Mesodermal cell (in vitro differentiated cells): ENCODE data around the gene PGBD5.

ENCODE experiments used
- H3K27ac ChIP-seq: 2 replicates; pipeline ENCODE4 v1.7.0; 2013; ENCODE audit warnings: mild to moderate bottlenecking, low read depth, low read length, moderate library complexity; ENCODE audit not compliant: severe bottlenecking
- H3K36me3 ChIP-seq: 2 replicates; pipeline ENCODE4 v1.7.1; 2013; ENCODE audit warnings: mild to moderate bottlenecking, low read length, moderate library complexity; ENCODE audit not compliant: control insufficient read depth, insufficient read depth
- H3K4me1 ChIP-seq: one replicate; pipeline ENCODE4 v1.7.1; 2013; ENCODE audit warnings: mild to moderate bottlenecking, low read length; ENCODE audit not compliant: insufficient read depth, control insufficient read depth, poor library complexity, severe bottlenecking
- H3K4me3 ChIP-seq: 2 replicates; pipeline ENCODE4 v1.7.0; 2013; ENCODE audit warnings: low read length, control low read depth, mild to moderate bottlenecking; ENCODE audit not compliant: insufficient read depth, poor library complexity, severe bottlenecking; ENCODE audit errors: extremely low read depth
- H3K9me3 ChIP-seq: 2 replicates; pipeline ENCODE4 v1.7.1; 2013; ENCODE audit warnings: mild to moderate bottlenecking, low read length, moderate library complexity; ENCODE audit not compliant: control insufficient read depth
- WGBS, 2 experiments: methylation state at CpG; one replicate each; pipeline ENCODE4 v1.1.5; 2013; ENCODE audit warnings: missing lambda C conversion rate in 2 of 2; ENCODE audit not compliant: insufficient coverage in 2 of 2; 5-methylcytosine and 5-hydroxymethylcytosine counted together

The PGBD5 gene

GRCh38 chr1:230280054-230280795 lies 145.9 kb downstream of the PGBD5 start:
- no peaks in the 10 kb centered on the region for H3K4me1 ChIP-seq
- H3K4me3 ChIP-seq = no peak overlapping the region
- WGBS, 2 experiments = 94 to 95% methylated on average over 20 to 21 of the region's 24 CpGs
- no peak overlapping the region for H3K27ac ChIP-seq
- H3K36me3 ChIP-seq = peaks cover 43% of the 10 kb centered on the region
- H3K9me3 ChIP-seq = no peaks in the 10 kb centered on the region

- no peaks in the 10 kb centered on the region for H3K9me3 ChIP-seq
- H3K27ac ChIP-seq = no peak overlapping the region
- 97% methylated on average over 18 to 23 of the region's 24 CpGs for WGBS, 2 experiments
- no peak overlapping the region for H3K4me3 ChIP-seq
- H3K36me3 ChIP-seq = peaks cover 42% of the 10 kb centered on the region
- no peaks in the 10 kb centered on the region for H3K4me1 ChIP-seq
These were observed 146.6 kb downstream of the PGBD5 start for GRCh38 chr1:230279583-230279945.

- Histone ChIP-seq H3K4me1 (no peaks in the 10 kb centered on the region), H3K27ac (no peak overlapping the region), H3K9me3 (no peaks in the 10 kb centered on the region), H3K36me3 (peaks cover 44% of the 10 kb centered on the region), H3K4me3 (no peak overlapping the region)
- WGBS, 2 experiments = 88% methylated on average over 16 to 18 of the region's 20 CpGs
These were observed 147.1 kb downstream of the PGBD5 start for GRCh38 chr1:230278871-230279582.

GRCh38 chr1:230278376-230278775 lies 147.8 kb downstream of the PGBD5 start:
- 92 to 93% methylated on average over 5 to 7 of the region's 7 CpGs for WGBS, 2 experiments
- H3K9me3 ChIP-seq = no peaks in the 10 kb centered on the region
- no peaks in the 10 kb centered on the region for H3K4me1 ChIP-seq
- peaks cover 46% of the 10 kb centered on the region for H3K36me3 ChIP-seq
- no peak overlapping the region for H3K4me3 ChIP-seq
- H3K27ac ChIP-seq = no peak overlapping the region

DNA sequence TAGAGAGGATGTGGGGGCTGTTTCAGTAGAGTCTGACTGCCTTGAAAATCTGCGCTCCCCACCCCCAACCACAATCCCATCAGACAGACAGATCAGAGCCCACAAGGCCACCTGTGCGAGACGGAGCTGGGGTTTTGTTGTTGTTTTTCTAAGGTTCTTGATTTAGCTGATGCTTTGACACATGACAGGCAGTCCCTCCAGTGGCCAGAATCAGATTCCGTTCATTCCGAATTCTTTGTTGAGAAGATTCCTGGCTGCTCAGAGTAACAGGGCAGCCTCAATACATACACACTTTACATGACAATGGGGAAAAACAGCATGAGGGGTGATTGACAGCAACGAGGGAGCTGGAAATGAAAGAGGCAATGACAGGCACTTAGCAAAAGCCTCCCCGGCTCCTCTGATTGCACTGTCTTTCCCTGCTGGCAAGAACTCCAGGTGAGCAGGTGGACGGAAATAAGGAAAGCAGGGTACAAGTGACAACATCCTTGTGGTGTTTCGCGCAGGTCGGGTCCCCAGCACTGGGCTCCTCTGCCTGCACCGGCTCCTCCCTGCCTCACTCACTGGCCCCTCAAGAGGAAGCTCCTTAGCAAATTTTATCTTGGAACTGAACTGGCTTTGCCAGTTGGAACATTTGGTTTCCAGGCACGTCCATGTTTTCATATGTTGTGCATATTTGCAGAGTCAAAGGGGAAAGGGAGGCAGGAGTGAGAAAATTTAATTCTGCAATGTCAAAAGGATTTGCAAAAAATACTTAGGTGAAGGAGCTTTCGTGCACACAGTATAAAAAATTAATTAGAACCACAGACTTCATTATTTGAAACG lies 148.7 kb downstream of the PGBD5 start:
- Histone ChIP-seq H3K4me3 (no peak overlapping the region), H3K9me3 (no peaks in the 10 kb centered on the region), H3K27ac (no peak overlapping the region), H3K4me1 (no peaks in the 10 kb centered on the region), H3K36me3 (peaks cover 46% of the 10 kb centered on the region)
- WGBS, 2 experiments = 29 to 31% methylated on average over 8 of the region's 15 CpGs

DNA sequence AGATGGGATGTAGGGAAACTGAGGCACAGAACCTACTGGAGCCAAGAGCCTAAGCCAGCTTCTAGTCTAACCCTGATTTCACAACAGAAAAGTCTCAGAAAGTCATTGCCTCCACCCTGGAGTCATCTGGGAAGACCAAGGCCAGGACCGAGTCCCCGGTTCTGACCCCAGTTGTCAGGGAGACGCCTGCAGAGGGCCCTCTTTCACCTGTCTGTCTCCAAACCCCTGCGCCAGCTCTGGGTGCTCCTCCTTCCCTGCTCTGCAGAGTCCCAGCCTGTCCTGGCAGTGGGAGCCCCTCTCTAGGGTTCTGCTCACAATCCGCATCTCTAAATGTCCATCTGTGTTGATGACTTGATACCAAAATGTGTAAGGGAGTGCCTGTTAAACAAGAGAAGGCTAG lies 149.7 kb downstream of the PGBD5 start:
- WGBS, 2 experiments = 91 to 93% methylated on average over 4 to 5 of the region's 5 CpGs
- Histone ChIP-seq H3K36me3 (peaks cover 51% of the 10 kb centered on the region), H3K9me3 (no peaks in the 10 kb centered on the region), H3K4me1 (no peaks in the 10 kb centered on the region), H3K27ac (no peak overlapping the region), H3K4me3 (no peak overlapping the region)

GRCh38 chr1:230274254-230274653 lies 151.9 kb downstream of the PGBD5 start:
- H3K9me3 ChIP-seq = no peaks in the 10 kb centered on the region
- no peak overlapping the region for H3K27ac ChIP-seq
- peaks cover 46% of the 10 kb centered on the region for H3K36me3 ChIP-seq
- no peak overlapping the region for H3K4me3 ChIP-seq
- 91 to 94% methylated on average over 14 to 15 of the region's 15 CpGs for WGBS, 2 experiments
- no peaks in the 10 kb centered on the region for H3K4me1 ChIP-seq

DNA sequence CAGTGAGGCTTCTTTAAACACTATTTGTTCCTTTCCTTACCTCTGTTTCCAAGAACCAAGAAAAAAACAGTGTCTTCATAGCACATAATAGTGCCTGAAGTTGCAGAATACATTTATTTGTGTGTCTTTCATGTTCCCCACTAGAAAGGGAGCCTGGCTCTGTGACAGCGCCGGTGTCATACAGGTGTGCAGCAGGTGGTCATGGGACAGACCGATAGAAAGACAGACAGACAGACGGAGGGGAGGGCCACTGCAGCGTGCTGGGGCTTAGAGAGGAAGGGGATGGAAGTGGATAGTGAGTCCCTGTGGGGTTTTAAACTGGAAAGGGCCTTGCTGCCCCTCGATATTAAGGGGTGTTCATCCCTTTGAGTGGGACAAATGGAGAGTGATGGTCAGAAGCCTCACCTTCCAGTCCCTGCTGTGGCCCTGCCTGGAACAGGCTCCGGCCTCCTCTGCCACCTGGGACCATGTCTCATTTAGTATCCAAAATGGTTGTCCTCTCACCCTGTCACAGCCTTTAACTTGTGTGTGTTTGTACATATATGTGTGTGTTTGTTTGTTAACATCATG lies 152.9 kb downstream of the PGBD5 start:
- H3K9me3 ChIP-seq = no peaks in the 10 kb centered on the region
- H3K4me3 ChIP-seq = no peak overlapping the region
- WGBS, 2 experiments = 93 to 94% methylated on average over 4 to 7 of the region's 7 CpGs
- no peak overlapping the region for H3K27ac ChIP-seq
- peaks cover 39% of the 10 kb centered on the region for H3K36me3 ChIP-seq
- H3K4me1 ChIP-seq = no peaks in the 10 kb centered on the region

GRCh38 chr1:230272557-230272956 lies 153.6 kb downstream of the PGBD5 start:
- Histone ChIP-seq H3K4me1 (no peaks in the 10 kb centered on the region), H3K9me3 (no peaks in the 10 kb centered on the region), H3K36me3 (peaks cover 39% of the 10 kb centered on the region), H3K4me3 (no peak overlapping the region), H3K27ac (no peak overlapping the region)
- 82 to 94% methylated on average over 5 to 6 of the region's 9 CpGs for WGBS, 2 experiments

- peaks cover 38% of the 10 kb centered on the region for H3K36me3 ChIP-seq
- H3K9me3 ChIP-seq = no peaks in the 10 kb centered on the region
- H3K4me3 ChIP-seq = no peak overlapping the region
- H3K27ac ChIP-seq = no peak overlapping the region
- WGBS, 2 experiments = 94 to 95% methylated on average over 18 to 19 of the region's 20 CpGs
- H3K4me1 ChIP-seq = no peaks in the 10 kb centered on the region
These were observed 154.7 kb downstream of the PGBD5 start for GRCh38 chr1:230271300-230272035.
